GM21447 (cell line): ENCODE results near the gene PLA2G4B.

Experiments used
- ATAC-seq: cut with Tn5 transposase; IDR thresholded peaks from one replicate; pipeline ENCODE4 v1.9.1; 2021; ENCODE audit not compliant: unreplicated experiment

The PLA2G4B gene

DNA sequence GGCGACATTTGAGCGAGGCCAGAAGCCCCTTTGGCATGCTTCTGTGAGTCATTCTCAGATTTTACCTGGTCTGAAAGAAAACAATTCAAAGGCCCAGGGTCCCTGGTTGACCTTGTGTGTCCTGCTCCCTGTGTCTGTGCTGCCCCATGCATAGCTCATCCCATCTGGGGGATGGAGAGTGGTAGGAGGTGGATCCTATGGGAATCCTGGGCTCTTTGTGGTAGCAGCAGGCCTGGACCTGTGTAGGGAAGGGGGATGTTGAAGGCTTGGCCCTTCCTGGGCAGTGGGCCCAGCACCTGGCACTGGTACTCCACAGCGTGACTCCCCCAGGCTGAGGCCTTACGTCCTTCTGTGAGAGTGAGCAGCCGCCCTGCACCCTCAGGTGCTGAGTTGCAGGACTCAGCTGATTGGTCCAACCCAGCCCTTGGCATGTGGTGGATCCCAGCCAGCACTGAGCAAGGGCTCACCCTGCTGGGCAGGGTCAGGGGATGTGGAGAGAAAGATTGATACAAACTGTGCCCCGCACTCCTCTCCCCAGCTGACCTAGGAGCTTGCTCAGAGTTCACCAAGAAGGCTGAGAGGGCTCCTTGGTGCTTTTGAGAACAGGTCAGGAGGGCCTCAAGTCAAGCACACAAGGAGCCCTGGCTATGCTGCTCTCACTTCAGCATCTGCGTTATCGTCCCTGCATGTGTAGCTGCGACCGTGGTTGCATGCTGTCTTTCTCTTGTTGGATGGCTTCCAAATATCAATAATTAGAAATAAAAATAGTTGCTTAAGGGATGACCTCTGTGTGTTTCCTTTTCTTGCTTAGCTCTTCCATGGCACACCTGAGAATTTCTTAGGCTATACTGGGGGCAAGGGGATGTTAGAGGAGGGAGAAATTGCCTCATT is 32.1 kb upstream of the PLA2G4B start:
- no peak for ATAC-seq

DNA sequence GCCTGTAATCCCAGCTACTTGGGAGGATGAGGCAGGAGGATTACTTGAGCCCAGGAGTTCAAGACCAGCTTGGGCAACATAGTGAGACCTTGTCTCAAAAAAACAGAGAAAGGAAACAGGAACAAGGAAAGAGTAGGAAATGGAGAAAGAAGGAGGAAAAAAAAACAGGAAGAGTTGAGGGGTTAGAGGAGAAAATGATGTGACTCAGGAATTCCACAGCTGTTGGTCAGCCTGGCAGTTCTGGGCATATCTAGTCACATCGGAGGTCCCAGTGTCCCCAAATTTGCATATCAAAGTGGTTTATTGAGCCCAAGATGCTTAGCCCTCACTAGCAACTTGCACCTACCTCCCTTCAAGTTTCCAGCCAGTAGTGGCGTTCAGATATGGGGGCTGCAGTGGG is 29.5 kb upstream of the PLA2G4B start:
- no peak for ATAC-seq

DNA sequence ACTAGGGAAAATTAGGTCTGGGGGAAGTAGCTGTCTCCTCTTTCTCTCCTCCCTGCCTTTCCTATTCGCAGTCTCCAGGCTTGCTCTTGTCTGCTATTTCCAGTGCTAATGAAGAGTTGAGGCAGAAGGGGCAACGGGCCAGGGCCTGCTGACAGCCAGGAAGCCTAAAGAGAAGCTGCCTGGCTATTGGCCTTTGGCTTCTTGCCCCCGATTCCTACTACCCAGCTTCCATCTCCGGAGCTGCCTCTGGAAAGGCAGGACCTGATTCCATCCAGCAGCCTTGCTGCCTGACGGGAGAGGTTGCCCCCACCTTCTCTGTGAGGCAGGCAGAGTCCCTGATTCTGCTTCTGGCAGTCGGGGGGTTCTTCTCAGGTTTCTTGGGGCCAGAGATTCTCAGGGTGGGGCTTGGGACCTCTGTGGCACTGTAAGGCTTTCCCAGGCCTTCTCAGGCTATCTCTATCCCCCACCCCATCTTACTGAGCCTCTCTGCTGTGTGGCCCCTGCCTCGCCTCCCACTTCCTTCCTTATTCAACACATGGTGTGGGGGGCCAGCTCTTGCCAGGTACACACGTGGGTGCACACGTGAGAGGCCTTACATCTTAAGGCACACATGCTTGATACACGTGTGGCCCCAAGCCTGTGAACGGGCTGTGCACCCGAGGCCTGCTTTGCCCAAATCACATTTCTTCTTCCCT is 29.0 kb upstream of the PLA2G4B start:
- no peak for ATAC-seq

DNA sequence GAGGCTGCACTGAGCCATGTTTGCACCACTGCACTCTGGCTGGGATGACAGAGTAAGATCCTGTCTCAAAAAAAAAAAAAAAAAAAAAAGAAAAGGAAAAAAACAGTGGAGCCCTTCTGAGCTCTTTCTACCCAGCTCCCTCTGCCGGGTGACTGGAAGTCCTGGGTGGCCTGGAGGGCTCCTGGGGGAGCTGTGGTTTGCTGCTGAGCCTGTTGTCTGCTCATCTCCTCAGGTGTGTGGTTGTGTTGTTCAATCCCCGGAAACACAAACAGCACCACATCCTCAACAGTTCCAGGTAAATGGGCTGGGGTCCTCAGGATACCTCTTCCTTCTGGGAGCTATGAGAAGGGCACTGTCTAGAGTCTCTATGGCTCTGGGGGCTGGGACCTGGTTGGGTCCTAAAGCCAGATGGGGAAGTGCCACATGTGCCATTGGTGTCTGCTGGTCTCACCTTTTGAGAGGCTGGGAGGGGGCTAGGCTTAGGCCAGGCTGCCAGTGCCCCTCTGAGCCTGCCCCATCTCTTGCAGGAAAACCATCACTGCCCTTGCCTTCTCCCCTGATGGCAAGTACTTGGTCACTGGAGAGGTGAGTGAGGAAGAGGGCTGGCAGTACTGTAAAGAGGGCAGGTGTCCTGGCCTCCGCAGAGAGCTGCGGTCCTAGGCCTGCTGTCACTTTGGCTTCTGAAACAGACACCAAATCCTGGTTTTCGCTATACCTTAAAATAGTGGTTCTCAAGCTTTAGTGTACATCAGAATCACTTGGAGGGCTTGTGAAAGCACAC is 27.8 kb upstream of the PLA2G4B start:
- no peak for ATAC-seq

DNA sequence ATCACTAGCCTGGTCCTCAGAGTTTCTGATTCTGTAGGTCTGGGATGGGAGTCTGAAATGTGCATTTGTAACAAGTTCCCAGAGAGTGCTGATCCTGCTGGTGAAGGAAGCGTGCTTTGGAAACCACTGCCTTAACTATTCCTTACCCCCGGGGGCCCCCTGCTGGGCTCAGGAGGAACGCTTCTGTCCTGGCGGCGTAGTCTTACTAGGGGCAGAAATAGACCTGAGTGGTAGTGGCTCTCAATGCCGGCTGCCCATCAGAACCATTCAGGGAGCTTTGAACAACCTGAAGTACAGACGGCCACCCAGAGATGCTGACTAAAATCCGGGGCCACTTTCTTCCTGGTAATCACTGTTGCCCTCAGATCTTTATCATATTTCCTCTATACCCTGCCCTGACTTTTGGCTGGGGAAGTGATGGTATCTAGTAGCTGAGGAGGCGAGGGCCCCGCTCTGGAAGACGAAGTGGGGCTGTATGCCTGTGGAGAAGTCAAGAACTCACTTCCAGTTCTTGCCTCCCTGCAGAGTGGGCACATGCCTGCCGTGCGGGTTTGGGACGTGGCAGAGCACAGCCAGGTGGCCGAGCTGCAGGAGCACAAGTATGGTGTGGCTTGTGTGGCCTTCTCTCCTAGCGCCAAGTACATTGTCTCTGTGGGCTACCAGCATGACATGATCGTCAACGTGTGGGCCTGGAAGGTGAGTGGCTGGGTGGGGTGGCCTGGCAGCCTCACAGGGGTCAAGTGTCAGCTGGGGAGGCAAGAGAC is 27.0 kb upstream of the PLA2G4B start:
- ATAC-seq = no peak

DNA sequence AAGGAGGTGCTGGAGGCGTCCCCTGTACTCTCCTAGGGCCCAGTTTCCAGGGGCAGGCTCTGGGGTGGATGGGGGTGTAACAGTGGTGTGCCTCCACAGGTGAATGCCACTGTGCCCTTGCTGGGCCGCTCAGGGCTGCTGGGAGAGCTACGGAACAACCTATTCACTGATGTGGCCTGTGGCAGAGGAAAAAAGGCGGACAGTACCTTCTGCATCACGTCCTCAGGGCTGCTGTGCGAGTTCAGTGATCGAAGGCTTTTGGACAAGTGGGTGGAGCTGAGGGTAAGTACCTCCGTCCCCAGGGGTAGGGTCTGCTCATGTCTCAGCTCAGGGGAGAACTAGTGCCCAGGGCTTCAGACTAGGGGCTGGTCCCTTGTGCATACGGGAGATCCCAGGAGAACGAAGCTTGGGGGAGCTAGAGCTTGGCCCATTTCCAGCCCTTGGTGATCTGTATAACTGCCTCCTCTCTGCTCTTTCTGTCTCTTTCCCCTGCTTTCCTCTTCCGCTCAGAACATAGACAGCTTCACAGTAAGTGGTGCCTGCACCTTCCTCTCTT is 25.7 kb upstream of the PLA2G4B start:
- no peak for ATAC-seq

DNA sequence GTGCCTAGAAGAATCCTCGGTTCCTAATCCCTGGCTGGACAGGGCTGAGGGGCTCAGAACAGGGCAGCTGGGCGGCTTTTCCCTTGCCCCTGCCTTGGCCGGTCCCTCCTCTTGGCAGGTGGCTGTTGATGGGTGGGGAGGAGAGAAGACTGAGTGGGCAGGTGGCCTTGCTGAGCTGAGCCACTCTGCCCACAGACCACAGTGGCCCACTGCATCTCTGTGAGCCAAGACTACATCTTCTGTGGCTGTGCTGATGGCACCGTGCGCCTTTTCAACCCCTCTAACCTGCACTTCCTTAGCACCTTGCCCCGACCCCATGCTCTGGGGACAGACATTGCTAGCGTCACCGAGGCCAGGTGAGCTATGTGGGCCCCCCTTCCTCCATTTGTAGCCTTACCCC is 25.2 kb upstream of the PLA2G4B start:
- no peak for ATAC-seq

DNA sequence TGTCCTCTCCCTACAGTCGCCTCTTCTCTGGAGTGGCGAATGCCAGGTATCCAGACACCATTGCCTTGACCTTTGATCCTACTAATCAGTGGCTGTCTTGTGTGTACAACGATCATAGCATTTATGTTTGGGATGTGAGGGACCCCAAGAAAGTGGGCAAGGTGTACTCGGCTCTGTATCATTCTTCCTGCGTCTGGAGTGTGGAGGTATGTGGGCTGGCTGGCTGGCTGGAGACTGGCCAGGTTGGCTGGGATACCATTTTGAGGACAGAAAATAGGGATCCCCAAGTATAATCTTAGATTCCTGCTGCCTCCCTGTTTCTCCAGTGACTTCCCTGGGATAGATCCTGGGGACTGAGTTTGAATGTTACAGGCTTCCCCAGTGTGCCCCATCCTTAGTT is 24.1 kb upstream of the PLA2G4B start:
- ATAC-seq = no peak

DNA sequence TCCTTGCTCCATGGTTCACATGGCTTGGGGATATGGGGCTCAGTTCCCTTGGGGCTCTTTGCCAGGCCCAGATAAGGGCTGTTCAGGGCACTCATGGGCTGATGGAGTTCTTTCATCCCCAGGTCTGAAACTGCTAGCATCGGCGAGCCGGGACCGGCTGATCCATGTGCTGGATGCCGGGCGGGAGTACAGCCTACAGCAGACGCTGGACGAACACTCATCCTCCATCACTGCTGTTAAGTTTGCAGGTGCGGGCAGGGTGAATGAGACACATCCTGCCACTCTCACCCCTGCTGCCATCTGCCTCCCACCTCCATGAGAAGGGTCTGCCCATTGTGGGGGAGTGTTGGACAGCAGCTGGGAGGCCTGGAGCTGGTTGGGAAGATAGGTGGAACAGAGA is 21.9 kb upstream of the PLA2G4B start:
- ATAC-seq = no peak

DNA sequence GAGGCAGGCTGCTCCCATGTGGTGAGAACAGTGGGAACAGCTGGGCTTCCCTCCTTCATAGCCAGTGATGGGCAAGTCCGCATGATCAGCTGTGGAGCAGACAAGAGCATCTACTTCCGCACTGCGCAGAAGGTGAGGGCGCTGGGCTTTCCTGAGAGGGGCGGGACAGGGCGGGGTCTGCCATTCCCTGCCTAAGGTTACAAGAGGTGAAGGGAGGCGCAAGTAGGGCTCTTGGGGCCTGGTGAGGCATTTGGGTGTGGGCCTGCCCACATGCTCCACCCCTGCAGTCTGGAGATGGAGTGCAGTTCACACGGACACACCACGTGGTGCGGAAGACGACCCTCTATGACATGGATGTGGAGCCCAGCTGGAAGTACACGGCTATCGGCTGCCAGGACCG is 21.3 kb upstream of the PLA2G4B start:
- ATAC-seq = no peak

DNA sequence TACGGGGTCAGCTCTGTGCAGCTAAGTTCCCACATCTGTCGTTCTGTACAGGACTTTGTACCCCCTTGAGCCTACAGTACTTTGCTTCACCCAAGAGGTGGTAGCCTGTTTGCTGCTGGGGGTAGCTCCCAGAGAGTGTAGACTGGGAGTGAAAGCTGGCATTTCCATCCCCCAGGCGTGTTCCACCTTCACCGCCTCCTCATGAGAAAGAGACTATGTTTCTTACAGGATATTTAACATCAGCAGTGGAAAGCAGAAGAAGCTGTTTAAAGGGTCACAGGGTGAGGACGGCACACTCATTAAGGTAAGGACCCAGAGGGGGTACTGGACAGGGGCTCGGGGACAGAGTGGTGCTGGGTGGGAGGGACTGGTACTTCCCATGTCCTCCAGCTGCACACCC is 20.9 kb upstream of the PLA2G4B start:
- no peak for ATAC-seq

DNA sequence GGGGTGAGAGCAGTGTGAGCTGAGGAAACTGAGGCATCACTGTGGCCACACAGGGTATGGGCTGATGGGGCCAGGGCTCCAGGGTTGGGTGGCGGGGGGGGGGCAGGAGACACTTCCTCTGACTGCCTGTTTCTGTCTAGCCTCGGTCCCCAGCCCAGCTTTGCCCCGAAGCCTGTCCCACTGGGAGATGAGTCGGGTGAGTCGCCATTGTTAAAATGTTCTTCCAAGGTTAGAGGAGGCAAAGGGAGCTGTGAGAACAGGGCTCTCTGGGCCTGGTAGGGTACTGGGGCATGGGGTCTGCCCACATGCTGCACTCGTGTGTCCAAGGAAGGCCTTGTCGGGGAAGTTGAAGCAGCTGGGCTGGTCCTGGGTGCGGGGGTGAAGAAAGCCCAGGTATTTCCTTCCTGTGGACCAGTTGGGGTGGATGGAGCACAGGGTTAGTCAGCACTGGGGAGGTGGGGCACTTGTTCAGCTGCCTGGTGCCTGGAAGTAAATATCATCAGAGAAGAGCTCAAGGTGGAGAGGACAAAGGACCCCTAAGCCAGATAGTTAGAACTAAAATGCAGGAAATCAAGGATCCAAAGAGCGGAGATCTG is 19.1 kb upstream of the PLA2G4B start:
- ATAC-seq = no peak

DNA sequence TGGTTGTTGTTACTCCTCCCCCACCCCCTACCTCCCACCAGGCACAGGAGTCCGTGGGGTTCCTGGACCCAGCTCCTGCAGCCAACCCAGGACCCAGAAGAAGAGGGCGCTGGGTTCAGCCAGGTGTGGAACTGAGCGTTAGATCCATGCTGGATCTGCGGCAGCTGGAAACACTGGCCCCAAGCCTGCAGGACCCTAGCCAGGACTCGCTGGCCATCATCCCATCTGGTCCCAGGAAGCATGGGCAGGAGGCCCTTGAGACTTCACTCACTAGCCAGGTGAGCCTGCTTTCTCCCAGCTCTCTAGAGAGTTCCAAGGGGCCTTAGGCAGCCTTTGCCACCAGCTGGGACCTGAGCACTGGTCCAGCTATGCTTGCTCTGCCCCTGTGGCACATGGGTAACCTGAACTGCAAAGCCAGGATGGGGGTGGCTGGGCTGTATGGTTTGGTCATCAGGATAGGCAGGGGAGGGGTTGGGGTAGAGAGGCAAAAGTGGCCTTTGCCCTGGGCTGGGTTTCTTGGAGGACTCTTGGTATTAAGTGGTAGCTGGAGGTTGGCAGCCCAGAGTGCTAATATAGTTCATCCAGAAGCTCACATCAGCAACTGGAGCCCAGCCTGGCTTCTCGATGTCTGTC is 17.7 kb upstream of the PLA2G4B start:
- ATAC-seq = no peak

DNA sequence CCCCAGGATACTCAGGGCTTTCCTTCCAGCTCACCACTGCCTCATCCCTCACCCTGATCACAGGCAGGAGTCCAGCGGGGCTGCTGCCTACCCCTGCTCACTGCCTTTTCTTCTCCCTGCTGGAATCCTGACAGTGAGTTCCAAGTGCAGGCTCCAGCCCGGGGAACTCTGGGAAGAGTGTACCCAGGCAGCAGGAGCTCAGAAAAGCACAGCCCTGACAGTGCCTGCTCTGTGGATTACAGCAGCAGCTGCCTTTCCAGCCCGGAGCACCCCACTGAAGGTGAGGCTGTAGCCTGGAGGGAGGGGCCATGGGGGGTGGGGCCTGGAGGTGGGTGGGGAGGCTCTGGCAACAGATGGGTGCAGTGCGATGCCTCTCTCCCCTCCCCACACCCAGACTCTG is 16.8 kb upstream of the PLA2G4B start:
- ATAC-seq = no peak

DNA sequence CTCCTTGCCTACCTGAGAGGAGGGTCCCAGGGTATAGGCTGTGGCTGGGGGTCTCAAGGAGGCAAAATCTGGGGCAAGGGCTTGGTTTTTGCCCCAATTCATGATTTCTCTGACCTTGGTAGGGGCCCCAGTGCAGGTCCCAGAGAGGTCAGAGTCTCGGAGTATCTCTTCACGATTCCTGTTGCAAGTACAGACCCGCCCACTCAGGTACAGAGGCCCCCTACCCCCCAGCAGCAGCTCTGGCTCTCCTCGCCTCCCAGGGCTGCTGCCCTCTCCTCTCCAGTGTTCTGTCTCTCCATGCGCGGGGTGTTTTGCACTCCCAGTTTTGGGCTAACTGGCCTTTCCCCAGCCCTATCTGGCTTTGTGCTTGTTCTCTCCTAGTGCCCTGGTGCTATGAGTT is 16.2 kb upstream of the PLA2G4B start:
- no peak for ATAC-seq

DNA sequence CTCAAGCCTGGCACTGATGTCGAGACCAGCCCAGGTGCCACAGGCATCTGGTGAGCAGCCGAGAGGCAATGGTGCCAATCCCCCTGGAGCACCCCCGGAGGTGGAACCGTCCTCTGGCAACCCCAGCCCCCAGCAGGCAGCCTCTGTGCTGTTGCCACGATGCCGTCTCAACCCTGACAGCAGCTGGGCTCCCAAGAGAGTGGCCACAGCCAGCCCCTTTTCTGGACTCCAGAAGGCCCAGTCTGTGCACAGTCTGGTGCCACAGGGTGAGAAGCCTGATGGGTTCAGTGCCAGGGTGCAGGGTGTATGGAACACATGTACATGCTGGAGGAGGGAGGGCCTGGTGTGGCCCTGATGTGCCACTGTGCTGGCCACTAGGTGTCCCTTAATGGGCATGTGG is 15.7 kb upstream of the PLA2G4B start:
- no peak for ATAC-seq

DNA sequence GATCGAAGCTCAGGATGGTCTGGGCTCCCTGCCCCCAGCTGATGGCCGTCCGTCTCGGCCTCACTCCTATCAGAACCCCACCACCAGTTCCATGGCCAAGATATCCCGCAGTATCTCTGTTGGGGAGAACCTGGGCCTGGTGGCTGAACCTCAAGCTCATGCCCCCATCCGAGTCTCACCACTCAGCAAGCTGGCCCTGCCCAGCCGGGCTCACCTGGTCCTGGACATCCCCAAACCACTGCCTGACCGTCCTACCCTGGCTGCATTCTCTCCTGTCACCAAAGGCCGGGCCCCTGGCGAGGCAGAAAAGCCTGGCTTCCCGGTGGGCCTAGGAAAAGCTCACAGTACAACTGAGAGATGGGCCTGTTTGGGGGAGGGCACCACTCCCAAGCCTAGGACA is 15.1 kb upstream of the PLA2G4B start:
- no peak for ATAC-seq

DNA sequence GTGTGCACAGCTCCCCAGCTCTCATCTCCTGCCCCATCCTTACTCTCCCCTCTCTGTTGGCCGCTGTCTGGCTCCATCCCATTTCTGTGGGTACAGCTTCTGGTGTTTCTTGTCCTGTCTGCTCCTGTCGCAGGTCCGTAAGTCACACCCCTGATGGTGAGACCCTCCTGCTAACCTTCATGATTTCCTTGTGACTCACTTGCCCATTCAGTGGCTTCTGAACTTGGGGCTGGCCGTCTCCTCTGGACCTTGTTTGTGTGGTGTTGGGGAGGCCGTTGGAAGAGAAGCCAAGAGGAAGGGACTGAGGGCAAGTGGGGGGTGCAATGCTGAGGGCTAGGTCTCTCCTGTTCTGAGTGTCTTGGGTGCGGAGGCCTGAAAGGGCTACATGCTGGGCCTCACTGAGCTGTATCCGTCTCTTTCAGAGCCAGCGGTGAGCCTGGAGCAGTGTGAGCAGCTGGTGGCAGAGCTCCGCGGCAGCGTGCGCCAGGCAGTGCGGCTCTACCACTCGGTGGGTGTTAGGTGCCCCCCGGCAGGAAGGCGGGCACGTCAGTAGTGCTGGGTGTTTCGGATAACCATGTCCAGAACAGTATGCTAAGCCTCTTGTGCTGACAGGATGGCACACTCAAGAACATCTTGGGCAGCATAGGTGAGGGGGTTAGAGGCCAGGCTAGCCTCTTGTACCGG is 14.4 kb upstream of the PLA2G4B start:
- no peak for ATAC-seq

DNA sequence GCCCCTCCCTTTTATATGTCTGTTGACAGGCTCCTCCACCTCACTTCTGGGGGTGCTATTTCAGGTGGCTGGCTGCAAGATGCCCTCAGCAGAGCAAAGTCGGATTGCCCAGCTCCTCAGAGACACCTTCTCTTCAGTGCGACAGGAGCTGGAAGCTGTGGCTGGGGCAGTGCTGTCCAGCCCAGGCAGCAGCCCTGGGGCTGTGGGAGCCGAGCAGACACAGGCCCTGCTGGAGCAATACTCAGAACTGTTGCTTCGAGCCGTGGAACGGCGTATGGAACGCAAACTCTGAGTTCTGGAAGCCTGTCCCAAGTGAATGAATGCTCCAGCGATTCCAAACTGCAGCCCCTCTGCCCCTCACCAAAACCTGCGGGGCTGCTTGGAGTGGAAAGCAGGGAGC is 13.5 kb upstream of the PLA2G4B start:
- no peak for ATAC-seq
